ENCODE data around the gene NAA80. TPM values are rescaled to one million over a fixed set of nuclear protein-coding genes. Genes with fewer than 3 reads are reported as not detected.
"Not testable (repeated sequence)": the region's sequence is repeated elsewhere in the genome, so short reads cannot be mapped to it uniquely, and the experiment has no call there.

NAA80 gene
- total RNA-seq, 1 donor from 2014 or later, result 8.5 TPM

DNA sequence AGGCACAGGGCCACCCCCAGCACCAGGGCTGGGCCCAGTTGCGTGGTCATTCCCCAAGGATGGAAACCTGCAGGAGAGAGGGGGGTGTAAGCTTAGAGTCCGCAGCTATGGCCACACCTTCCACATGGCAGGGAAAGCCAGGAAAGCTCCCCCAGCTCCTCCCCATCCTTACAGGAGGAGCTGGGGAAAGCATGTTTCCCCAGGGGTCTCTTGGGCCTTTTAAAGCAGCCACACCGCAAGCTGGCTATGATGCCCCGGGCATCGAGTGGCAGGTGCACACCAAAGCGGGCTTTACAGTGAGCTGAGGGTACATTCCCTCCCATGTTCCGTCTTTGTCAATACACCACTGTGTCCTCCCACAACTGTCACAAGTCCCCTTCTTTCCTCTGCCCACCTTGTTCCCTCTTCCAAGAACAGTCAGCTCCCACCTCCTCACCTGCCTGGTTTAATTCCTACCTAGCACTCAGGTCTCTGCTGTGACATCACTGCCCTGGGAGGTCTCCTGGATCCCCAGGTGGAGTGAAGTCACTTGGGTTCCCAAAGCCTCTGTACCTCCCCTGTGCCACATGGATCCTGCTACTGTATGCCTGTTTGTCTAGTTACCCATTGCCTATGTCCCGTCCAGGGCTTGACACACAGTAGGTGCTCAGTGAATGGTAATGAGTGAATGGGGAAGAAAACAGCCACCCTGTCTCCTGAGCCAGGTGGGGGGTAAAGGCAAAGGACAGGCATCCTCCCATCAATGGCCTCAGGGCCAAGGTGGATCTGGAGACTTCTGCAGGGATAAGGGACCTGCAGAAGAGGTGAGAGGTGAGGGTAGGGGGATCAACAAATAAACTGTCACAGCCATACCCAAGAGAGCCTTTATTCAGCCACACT is 3.4 kb downstream of the NAA80 start:
- DNase-seq (ENCODE audit: low spot score), result no peak
- intact Hi-C loops (cut with DNase I), result no loop called here

GRCh38 chr3:50294492-50295403 is 4.5 kb downstream of the NAA80 start:
- DNase-seq (ENCODE audit: low spot score), result no peak
- intact Hi-C loops (cut with DNase I), result no loop called here

DNA sequence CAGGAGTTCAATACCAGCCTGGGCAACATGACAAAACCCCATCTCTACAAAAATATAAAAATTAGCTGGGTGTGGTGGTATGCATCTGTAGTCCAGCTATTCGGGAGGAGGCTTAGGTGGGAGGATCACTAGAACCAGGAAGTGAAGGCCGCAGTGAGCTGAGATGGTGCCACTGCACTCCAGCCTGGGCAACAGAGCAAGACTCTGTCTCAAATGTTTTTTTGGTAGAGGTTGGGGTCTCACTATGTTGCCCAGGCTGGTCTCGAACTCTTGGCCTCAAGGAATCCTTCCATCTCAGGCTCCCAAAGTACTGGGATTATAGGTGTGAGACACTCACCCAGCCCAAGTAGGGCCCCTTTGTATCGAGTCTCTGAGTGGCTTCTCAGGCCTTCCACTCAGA is 5.1 kb downstream of the NAA80 start:
- DNase-seq (ENCODE audit: low spot score), result no peak
- intact Hi-C loops (cut with DNase I), result no loop called here

- intact Hi-C loops (cut with DNase I), result no loop called here
- no peak for DNase-seq (ENCODE audit: low spot score)
These were observed 6.0 kb downstream of the NAA80 start for GRCh38 chr3:50293079-50293801.

- intact Hi-C loops (cut with DNase I), result no loop called here
- peak; percentile 99 for DNase-seq (ENCODE audit: low spot score)
These were observed 6.8 kb downstream of the NAA80 start, which contains the start of gene IFRD2 for GRCh38 chr3:50292159-50293078. IFRD2 (minus strand) TSS chr3:50292429; CDS start chr3:50292274, 155 bp downstream.

DNA sequence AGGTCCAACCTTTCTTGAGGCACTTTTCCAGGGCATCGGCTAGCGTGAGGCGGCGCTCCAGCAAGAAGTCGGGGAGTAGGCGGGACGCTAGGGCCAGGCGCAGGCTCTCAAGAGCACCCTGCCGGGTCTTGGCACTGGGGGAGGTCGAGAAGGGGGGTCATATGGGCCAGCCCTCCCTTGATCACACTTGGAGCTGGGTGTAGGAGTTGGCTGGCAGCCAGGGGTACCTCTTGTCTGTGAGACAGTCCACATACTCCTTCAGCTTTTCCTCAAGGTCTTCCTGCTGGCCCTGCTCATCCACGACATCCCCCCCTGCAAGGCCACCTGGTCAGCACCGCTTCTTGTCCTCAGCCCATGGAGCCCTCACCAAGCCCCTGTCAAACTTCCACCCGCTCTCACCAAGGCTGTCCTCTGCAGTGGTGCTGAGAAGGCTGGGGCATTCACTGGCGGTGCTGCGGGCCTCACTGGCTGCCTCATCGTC is 9.0 kb downstream of the NAA80 start:
- intact Hi-C loops (cut with DNase I), result no loop called here
- no peak for DNase-seq (ENCODE audit: low spot score)

GRCh38 chr3:50289130-50289529 is 10.1 kb downstream of the NAA80 start:
- intact Hi-C loops (cut with DNase I), result loop anchor here (5.0 kb wide), 1 partner anchor 38 kb away; the partner anchor contains the start of gene TUSC2
- DNase-seq (ENCODE audit: low spot score), result no peak

DNA sequence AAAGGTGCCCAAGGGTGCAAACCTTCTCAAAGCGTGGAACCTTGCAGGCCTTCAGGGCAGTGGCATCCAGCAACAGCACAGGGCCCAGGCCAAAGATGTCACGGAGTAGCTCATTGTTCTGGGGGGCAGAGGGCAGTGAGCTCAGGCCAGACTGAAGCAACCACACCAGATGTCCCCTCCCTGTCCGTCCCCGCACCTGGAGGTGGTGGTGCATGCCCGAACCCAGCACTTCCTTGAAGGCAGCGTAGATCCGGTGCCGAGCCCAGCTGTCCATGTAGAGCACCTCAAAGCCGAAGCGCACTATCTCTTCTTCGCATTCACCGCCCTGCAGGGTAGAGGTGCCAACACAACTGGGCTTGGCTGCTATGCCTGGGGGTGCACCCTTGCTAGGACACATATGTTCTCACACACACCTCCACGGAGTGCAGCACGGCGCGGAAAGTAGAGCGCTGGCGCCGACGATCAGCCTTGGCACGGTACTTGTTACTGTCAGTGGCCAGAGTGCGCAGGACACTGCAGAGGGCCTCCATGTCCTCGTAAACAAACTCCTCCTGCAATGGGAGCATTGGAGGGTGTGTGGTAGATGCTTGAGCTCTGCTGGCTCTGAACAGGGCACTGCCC is 10.7 kb downstream of the NAA80 start:
- no peak for DNase-seq (ENCODE audit: low spot score)
- intact Hi-C loops (cut with DNase I), result loop anchor here (5.0 kb wide), 1 partner anchor 39 kb away; the partner anchor contains the start of gene TUSC2

- intact Hi-C loops (cut with DNase I), result loop anchor here (5.0 kb wide), 1 partner anchor 40 kb away; the partner anchor contains the start of gene TUSC2
- DNase-seq (ENCODE audit: low spot score), result no peak
These were observed 11.9 kb downstream of the NAA80 start for GRCh38 chr3:50287262-50287661.

DNA sequence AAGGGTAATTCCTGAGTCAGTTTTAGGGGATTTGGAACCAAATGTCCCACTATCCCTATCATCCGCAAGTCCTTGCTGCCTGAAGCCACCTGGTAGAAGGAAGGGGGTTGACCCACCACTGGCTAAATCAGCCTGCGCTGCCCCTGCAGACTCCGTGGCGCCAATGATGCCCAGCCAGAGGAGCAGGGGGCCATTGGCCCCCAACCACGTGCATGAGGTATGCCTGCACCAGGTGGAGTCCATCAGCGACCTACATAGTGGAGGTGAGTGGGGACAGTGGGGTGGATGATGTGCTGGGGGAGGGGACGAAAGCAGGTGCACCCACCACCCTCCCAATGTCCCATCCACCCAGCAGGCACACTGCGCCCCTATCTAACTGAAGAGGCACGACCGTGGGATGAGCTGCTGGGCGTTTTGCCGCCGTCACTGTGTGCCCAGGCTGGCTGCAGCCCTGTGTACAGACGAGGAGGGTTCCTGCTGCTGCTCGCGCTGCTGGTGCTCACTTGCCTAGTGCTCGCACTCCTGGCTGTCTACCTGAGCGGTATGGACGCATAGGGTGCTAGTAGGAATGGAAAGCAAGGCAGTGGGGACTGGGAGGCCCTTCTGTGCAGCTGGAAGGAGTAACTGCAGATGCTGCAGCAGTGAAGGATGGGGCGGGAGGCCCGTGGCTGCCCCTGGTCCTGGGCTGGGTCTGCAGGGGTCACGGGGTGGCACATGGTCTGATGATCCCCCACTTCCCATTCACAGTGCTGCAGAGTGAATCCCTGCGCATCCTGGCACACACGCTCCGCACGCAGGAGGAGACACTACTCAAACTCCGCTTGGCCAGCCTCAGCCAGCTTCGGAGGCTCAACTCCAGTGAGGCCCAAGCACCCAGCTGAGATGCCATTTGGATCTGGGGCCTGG is 12.6 kb downstream of the NAA80 start:
- intact Hi-C loops (cut with DNase I), result loop anchor here (5.0 kb wide), 1 partner anchor 41 kb away; the partner anchor contains the start of gene TUSC2
- no peak for DNase-seq (ENCODE audit: low spot score)

GRCh38 chr3:50284121-50284520 is 15.1 kb downstream of the NAA80 start:
- DNase-seq (ENCODE audit: low spot score); intact Hi-C loops (cut with DNase I): not testable (repeated sequence)

DNA sequence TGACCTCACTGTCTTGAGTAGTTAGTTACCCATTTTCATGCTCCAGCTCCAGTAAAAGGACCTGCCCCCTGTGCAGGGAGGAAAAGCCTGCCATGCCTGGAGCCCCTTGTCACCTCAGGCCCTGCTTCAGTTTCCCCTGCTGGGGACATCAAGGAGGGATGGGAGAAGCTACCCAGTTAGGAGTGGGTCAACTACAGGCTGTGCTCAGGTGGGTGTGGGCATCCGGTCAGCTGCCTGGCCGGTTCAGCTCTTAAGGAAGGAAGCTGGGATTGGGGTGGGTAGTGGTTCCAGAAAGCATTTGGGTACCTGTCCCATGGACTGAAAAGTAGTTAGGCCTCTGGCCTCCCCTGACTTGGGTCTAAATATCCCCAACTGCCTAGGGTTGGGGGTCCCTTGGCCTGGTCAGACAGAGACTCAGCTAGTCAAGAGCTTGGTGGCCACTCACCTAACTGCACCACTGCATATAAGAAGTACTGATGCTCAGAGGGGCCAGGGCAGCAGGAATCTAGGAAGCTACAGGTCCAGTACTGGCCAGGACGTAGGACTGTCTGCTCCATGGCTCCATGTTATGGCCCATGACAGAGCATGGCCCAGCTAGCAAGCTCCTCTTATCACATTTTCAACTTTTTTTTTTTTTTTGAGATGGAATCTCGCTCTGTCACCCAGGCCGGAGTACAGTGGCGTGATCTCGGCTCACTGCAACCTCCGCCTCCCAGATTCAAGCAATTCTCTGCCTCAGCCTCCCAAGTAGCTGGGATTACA is 19.8 kb downstream of the NAA80 start:
- intact Hi-C loops (cut with DNase I), result no loop called here
- no peak for DNase-seq (ENCODE audit: low spot score)

- intact Hi-C loops (cut with DNase I), result no loop called here
- peak; percentile 88 for DNase-seq (ENCODE audit: low spot score)
These were observed 20.4 kb downstream of the NAA80 start, which contains the start of gene LSMEM2 for GRCh38 chr3:50278880-50279224. LSMEM2 (plus strand) TSS chr3:50279087; CDS start chr3:50279114, 27 bp downstream.

DNA sequence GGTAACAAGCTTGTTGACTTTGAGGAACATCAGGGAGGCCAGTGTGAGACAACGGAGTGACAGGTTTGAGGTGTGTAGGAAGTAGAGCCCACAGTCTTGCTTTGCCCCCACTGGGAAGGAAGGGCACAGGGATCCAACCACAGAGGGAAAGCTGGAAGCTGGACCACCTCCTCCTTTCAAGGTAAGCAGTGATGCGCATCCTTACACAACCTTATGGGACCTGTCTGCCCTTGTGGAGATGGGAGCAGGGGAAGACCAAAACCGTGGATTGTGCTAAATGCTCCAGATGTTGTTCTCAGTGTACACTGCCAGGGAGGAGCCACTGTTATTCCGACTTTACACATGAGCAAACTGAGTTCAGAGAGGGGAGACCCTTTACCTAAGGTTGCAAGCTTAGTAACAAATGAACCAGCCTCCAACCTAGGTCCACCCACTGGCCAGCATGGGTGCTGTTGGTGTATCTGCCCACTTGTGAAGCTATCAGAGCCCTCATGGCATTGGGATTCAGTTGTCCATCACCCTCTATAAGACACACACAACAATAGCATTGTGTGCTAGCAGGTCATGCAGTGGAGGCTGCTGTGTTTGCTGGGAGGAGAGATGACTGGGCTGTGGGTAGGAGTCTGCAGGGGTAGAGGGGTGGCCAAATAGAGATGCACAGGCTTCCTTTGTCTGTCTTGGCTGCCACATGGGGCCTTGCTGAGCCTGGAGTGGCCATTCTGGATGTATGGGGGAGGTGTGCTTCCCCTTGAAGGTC is 20.9 kb downstream of the NAA80 start:
- no peak for DNase-seq (ENCODE audit: low spot score)
- intact Hi-C loops (cut with DNase I), result no loop called here

- DNase-seq (ENCODE audit: low spot score), result no peak
- intact Hi-C loops (cut with DNase I), result no loop called here
These were observed 22.5 kb downstream of the NAA80 start for GRCh38 chr3:50276762-50277101.

Data from cardiac septum (tissue), 1 donor.